Measurements from ENCODE around the gene TRAF5.
"Not testable (repeated sequence)": the region's sequence is repeated elsewhere in the genome, so short reads cannot be mapped to it uniquely, and the experiment has no call there.

Gene TRAF5

GRCh38 chr1:211326528-211327345 is at the start of gene TRAF5:
TSS of gene TRAF5 (plus strand) at chr1:211326833. CDS start at chr1:211353240, 26,407 bp downstream.
- peak; percentile 76 for DNase-seq

GRCh38 chr1:211279340-211279739 is 47.3 kb upstream of the TRAF5 start:
- DNase-seq, result no peak

GRCh38 chr1:211280910-211281309 is 45.7 kb upstream of the TRAF5 start:
- no peak for DNase-seq

GRCh38 chr1:211281320-211282022 is 45.2 kb upstream of the TRAF5 start:
- no peak for DNase-seq

- no peak for DNase-seq
Measured at GRCh38 chr1:211282023-211282373, 44.6 kb upstream of the TRAF5 start.

- DNase-seq, result no peak
Measured at GRCh38 chr1:211285196-211285595, 41.4 kb upstream of the TRAF5 start.

GRCh38 chr1:211287218-211287617 is 39.4 kb upstream of the TRAF5 start:
- DNase-seq, result peak; percentile 5

- DNase-seq, result no peak
Measured at GRCh38 chr1:211292411-211292810, 34.2 kb upstream of the TRAF5 start.

GRCh38 chr1:211296396-211296795 is 30.2 kb upstream of the TRAF5 start:
- no peak for DNase-seq

- DNase-seq, result no peak
Measured at GRCh38 chr1:211305044-211305443, 21.6 kb upstream of the TRAF5 start.

- no peak for DNase-seq
Measured at GRCh38 chr1:211309617-211310016, 17.0 kb upstream of the TRAF5 start.

GRCh38 chr1:211313392-211313791 is 13.2 kb upstream of the TRAF5 start:
- no peak for DNase-seq

GRCh38 chr1:211318576-211319280 is 7.9 kb upstream of the TRAF5 start:
- DNase-seq, result no peak

GRCh38 chr1:211319892-211320291 is 6.7 kb upstream of the TRAF5 start:
- DNase-seq, result no peak

GRCh38 chr1:211320980-211321379 is 5.7 kb upstream of the TRAF5 start:
- DNase-seq, result no peak

GRCh38 chr1:211321646-211322045 is 5.0 kb upstream of the TRAF5 start:
- DNase-seq, result not testable (repeated sequence)

GRCh38 chr1:211323156-211324063 is 3.2 kb upstream of the TRAF5 start:
- peak; percentile 69 for DNase-seq

GRCh38 chr1:211324992-211325775 is 1.4 kb upstream of the TRAF5 start:
- DNase-seq, result no peak

GRCh38 chr1:211326140-211326527 is 499 bp upstream of the TRAF5 start:
- DNase-seq, result no peak

GRCh38 chr1:211327346-211327921 is 801 bp downstream of the TRAF5 start:
- peak; percentile 43 for DNase-seq

GRCh38 chr1:211328084-211328694 is 1.6 kb downstream of the TRAF5 start:
- no peak for DNase-seq
